OCI-LY1 (cell line): ENCODE data around the gene TBXAS1.

Experiments used
- H2AFZ ChIP-seq: fragments of 200-600 bp; sonication (generic), shearing (Covaris generic); 2 replicates; pipeline ENCODE4 v1.6.0; 2014; ENCODE audit warnings: antibody characterized with exemption, mild to moderate bottlenecking, low read length
- H3F3A ChIP-seq: fragments of 200-600 bp; sonication (generic), shearing (Covaris generic); 2 replicates; pipeline ENCODE4 v1.6.0; 2014; ENCODE audit warnings: mild to moderate bottlenecking, antibody characterized with exemption, low read length, moderate library complexity; ENCODE audit not compliant: insufficient read depth
- H3K27ac ChIP-seq: fragments of 200-600 bp; sonication (generic); 2 replicates; pipeline ENCODE4 v1.5.1; 2014; ENCODE audit warnings: low read length, mixed run types, mild to moderate bottlenecking, low read depth; ENCODE audit not compliant: poor library complexity, severe bottlenecking
- H3K27me3 ChIP-seq: fragments of 200-600 bp; sonication (generic); 2 replicates; pipeline ENCODE4 v1.6.0; 2014; ENCODE audit warnings: antibody characterized with exemption, mild to moderate bottlenecking, low read length, moderate library complexity; ENCODE audit not compliant: insufficient read depth
- H3K36me3 ChIP-seq: fragments of 200-600 bp; sonication (generic); 2 replicates; pipeline ENCODE4 v1.6.1; 2014; ENCODE audit warnings: mild to moderate bottlenecking, antibody characterized with exemption, low read length, moderate library complexity, mixed read lengths; ENCODE audit not compliant: insufficient read depth
- H3K4me1 ChIP-seq: fragments of 200-600 bp; sonication (generic); 2 replicates; pipeline ENCODE4 v1.5.1; 2014; ENCODE audit warnings: mild to moderate bottlenecking, low read length, moderate library complexity; ENCODE audit not compliant: insufficient read depth, severe bottlenecking
- H3K4me2 ChIP-seq: fragments of 200-600 bp; sonication (generic), shearing (Covaris generic); 2 replicates; pipeline ENCODE4 v1.6.1; 2014; ENCODE audit warnings: low read length
- H3K4me3 ChIP-seq: fragments of 200-600 bp; sonication (generic); 2 replicates; pipeline ENCODE4 v1.5.1; 2014; ENCODE audit warnings: low read length, low read depth, mild to moderate bottlenecking, mixed read lengths; ENCODE audit not compliant: poor library complexity, severe bottlenecking
- H3K79me2 ChIP-seq: fragments of 200-600 bp; shearing (Covaris generic); 2 replicates; pipeline ENCODE4 v1.6.1; 2016; ENCODE audit warnings: mixed run types, low read length, mixed read lengths; ENCODE audit not compliant: insufficient read depth
- H3K9ac ChIP-seq: fragments of 200-600 bp; sonication (generic), shearing (Covaris generic); 2 replicates; pipeline ENCODE4 v1.6.1; 2014; ENCODE audit warnings: mild to moderate bottlenecking, low read length, mixed read lengths
- H3K9me2 ChIP-seq: fragments of 200-600 bp; sonication (generic), shearing (Covaris generic); 2 replicates; pipeline ENCODE4 v1.6.1; 2014; ENCODE audit warnings: low read depth, mild to moderate bottlenecking, low read length, mixed read lengths
- H3K9me3 ChIP-seq: fragments of 200-600 bp; shearing (Covaris generic); 2 replicates; pipeline ENCODE4 v1.6.1; 2014; ENCODE audit warnings: low read length, mixed read lengths
- H4K20me1 ChIP-seq: fragments of 200-600 bp; sonication (generic), shearing (Covaris generic); 2 replicates; pipeline ENCODE4 v1.6.0; 2016; ENCODE audit warnings: mild to moderate bottlenecking, low read length; ENCODE audit not compliant: insufficient read depth
- CTCF ChIP-seq: fragments of 200-600 bp; sonication (generic), shearing (Covaris generic); IDR thresholded peaks from 2 replicates; pipeline ENCODE4 v1.5.1; 2017; ENCODE audit warnings: mild to moderate bottlenecking, antibody characterized with exemption, low read length, moderate library complexity, mixed read lengths
- EZH2 ChIP-seq: fragments of 200-600 bp; sonication (generic), shearing (Covaris generic); IDR thresholded peaks from 2 replicates; pipeline ENCODE4 v1.8.0; 2017; ENCODE audit warnings: borderline replicate concordance, mixed run types, mild to moderate bottlenecking, antibody characterized with exemption, low read length, moderate library complexity, mixed read lengths

The TBXAS1 gene

GRCh38 chr7:140056431-140057142 is 227.5 kb downstream of the TBXAS1 start:
- no peak overlapping the region for H2AFZ ChIP-seq
- TF ChIP-seq EZH2 (no peak), CTCF (no peak)
- no peak overlapping the region for H3K27ac ChIP-seq
- H3K27me3 ChIP-seq: no peaks in the 10 kb centered on the region
- no peak overlapping the region for H3K4me3 ChIP-seq
- no peak overlapping the region for H3K9ac ChIP-seq
- peaks cover 24% of the 10 kb centered on the region for H3K4me1 ChIP-seq
- no peaks in the 10 kb centered on the region; the same call in 1 of the 2 replicates for H3F3A ChIP-seq
- peaks cover 12% of the 10 kb centered on the region; the same call in 1 of the 2 replicates for H3K79me2 ChIP-seq
- H3K36me3 ChIP-seq: peaks cover 55% of the 10 kb centered on the region
- H3K4me2 ChIP-seq: no peak overlapping the region
- H3K9me3 ChIP-seq: no peaks in the 10 kb centered on the region
- no peaks in the 10 kb centered on the region for H3K9me2 ChIP-seq
- H4K20me1 ChIP-seq: no peaks in the 10 kb centered on the region

- Histone ChIP-seq H3K9ac (no peak overlapping the region), H3K9me3 (no peaks in the 10 kb centered on the region), H2AFZ (no peak overlapping the region), H3K4me1 (peaks cover 30% of the 10 kb centered on the region), H3K36me3 (peaks cover 54% of the 10 kb centered on the region), H3K27ac (no peak overlapping the region), H3K4me2 (no peak overlapping the region), H3F3A (no peaks in the 10 kb centered on the region; the same call in 1 of the 2 replicates), H3K79me2 (peaks cover 16% of the 10 kb centered on the region; the same call in 1 of the 2 replicates), H3K27me3 (no peaks in the 10 kb centered on the region), H3K9me2 (no peaks in the 10 kb centered on the region), H3K4me3 (no peak overlapping the region), H4K20me1 (no peaks in the 10 kb centered on the region)
- TF ChIP-seq EZH2: no peak
- TF ChIP-seq CTCF: no peak
Observed at GRCh38 chr7:140057143-140057535, 228.1 kb downstream of the TBXAS1 start.

GRCh38 chr7:140058517-140058916 is 229.5 kb downstream of the TBXAS1 start:
- H3K9me3 ChIP-seq: no peaks in the 10 kb centered on the region
- H3K27me3 ChIP-seq: no peaks in the 10 kb centered on the region
- H2AFZ ChIP-seq: no peak overlapping the region
- H3F3A ChIP-seq: no peaks in the 10 kb centered on the region
- H3K4me2 ChIP-seq: no peak overlapping the region
- H3K27ac ChIP-seq: no peak overlapping the region
- H3K36me3 ChIP-seq: peaks cover 40% of the 10 kb centered on the region
- TF ChIP-seq EZH2 (no peak), CTCF (no peak)
- H3K79me2 ChIP-seq: peaks cover 16% of the 10 kb centered on the region; the same call in 1 of the 2 replicates
- H4K20me1 ChIP-seq: no peaks in the 10 kb centered on the region
- no peaks in the 10 kb centered on the region for H3K9me2 ChIP-seq
- peaks cover 37% of the 10 kb centered on the region for H3K4me1 ChIP-seq
- no peak overlapping the region for H3K9ac ChIP-seq
- H3K4me3 ChIP-seq: no peak overlapping the region
